Activated T-helper 1 cell treated with anti-CD3 and anti-CD28 coated beads, Interleukin-12 subunit alpha, Interleukin-12 subunit beta, Interleukin-2, Interleukin-4 antibody, amounts not matched to agents 30 ng/mL and 10 ng/mL and 1 ng/mL, durations not matched to agents 14 hours and 24 hours and 36 hours (primary cell): Measurements from ENCODE around the gene ITPA. TPM values are rescaled to one million over a fixed set of nuclear protein-coding genes. Genes with fewer than 3 reads are reported as not detected.

Experiments used
- DNase-seq: peaks from one replicate; pipeline ENCODE4 v3.0.0; 2021; ENCODE audit warnings: low spot score
- H3K27ac Mint-ChIP-seq: one replicate; pipeline ENCODE4 v1.8.0; 2021; ENCODE audit warnings: mild to moderate bottlenecking, mixed read lengths
- H3K27me3 Mint-ChIP-seq: one replicate; pipeline ENCODE4 v1.8.0; 2022; ENCODE audit warnings: mild to moderate bottlenecking, moderate library complexity, mixed read lengths; ENCODE audit not compliant: insufficient read depth
- H3K36me3 Mint-ChIP-seq: one replicate; pipeline ENCODE4 v1.8.0; 2021; ENCODE audit warnings: low read depth, mixed read lengths
- H3K4me1 Mint-ChIP-seq: one replicate; pipeline ENCODE4 v1.8.0; 2021; ENCODE audit warnings: low read depth, mixed read lengths
- H3K4me3 Mint-ChIP-seq: one replicate; pipeline ENCODE4 v1.8.0; 2021; ENCODE audit warnings: mild to moderate bottlenecking, moderate library complexity, mixed read lengths
- H3K9me3 Mint-ChIP-seq: one replicate; pipeline ENCODE4 v1.8.0; 2021; ENCODE audit warnings: mixed read lengths
- intact Hi-C: fragments of 100-400 bp; cut with micrococcal nuclease; formaldehyde crosslinking; loops from one replicate; pipeline ENCODE4 v1.15.1; 2024
- total RNA-seq: library from RNA; stranded (reverse); gene quantifications from 2 replicates; pipeline ENCODE4 v1.2.3, GENCODE V29; 2022

Gene ITPA
- total RNA-seq, 1 donor from 2014 or later = 96.0 TPM

DNA sequence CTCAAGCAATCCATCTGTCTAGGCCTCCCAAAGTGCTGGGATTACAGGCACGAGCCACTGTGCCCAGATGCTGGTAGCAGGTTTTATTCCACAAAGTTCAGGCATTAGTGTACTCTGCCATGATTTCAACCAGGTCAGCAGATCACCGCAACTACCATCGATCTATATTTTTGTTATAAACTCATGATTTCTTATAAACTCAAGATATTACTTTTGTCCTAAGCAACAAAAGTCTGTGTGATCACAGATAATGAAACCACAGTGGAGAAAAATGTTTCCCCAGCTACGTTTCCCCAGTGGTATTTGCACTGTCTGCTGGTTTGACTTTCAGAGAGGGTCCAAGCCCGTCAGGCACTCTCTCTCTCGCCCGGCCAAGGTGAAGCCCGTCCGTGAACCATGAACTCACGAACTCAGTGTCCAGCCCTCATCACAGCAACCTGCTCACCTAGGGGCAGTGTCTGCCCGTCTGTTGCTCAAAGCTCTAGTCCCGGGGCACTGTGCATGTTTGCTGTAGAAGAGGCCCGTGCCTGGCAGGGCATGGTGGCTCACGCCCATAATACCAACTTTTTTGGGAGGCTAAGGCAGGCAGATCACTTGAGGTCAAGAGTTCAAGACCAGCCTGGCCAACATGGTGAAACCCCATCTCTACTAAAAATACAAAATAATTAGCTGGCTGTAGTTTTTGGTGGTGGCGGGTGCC lies 22.7 kb downstream of the ITPA start:
- DNase-seq = no peak
- Mint-ChIP-seq H3K9me3 (no peaks in the 10 kb centered on the region), H3K27me3 (peaks cover 11% of the 10 kb centered on the region), H3K36me3 (no peaks in the 10 kb centered on the region), H3K4me3 (no peak overlapping the region), H3K27ac (no peak overlapping the region), H3K4me1 (no peaks in the 10 kb centered on the region)
- intact Hi-C loops = no loop called here

DNA sequence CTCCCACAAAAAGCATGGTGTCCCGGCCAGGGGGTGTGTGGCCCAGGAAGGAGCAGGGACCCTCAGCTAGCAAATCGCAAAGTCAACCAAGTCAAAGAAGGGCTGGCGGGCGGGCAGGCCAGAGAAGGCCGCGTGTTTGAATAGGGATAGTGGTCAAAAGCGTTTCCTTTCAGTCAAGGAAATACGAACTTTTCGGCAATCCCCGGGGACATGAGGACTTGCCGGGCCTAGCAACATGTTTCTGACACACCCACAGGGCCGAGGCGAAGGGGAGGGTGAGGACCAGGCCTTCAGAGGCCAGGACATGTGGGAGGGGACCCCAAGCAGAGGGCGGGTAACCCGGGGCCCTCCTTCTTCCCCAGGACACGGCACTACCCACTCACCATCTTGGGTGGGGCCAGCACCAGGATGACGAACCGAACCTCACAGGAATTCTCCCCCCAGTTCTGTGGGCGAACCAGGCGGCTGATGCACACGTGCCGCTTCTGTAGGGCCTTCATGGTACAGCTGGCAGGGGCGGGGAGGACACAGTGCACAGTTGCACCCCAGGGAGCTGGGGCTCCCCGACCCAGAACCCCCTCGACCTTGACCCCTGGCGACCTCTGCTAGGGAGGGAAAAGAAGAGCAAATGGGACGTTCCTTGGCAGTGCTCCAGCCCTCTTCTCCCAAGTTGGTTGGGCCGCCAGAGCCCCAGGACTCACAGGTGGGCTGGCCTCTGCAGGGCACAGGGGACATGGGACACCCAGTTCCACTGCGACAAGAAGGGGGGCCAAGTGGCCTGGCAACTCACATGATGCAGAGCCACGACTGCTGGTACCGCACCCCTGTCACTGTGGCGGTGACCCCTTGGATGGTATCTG lies 24.1 kb downstream of the ITPA start:
- Mint-ChIP-seq H3K27ac (no peak overlapping the region), H3K27me3 (peaks cover 22% of the 10 kb centered on the region), H3K9me3 (no peaks in the 10 kb centered on the region), H3K4me1 (no peaks in the 10 kb centered on the region), H3K36me3 (no peaks in the 10 kb centered on the region), H3K4me3 (no peak overlapping the region)
- no peak for DNase-seq
- intact Hi-C loops = no loop called here

DNA sequence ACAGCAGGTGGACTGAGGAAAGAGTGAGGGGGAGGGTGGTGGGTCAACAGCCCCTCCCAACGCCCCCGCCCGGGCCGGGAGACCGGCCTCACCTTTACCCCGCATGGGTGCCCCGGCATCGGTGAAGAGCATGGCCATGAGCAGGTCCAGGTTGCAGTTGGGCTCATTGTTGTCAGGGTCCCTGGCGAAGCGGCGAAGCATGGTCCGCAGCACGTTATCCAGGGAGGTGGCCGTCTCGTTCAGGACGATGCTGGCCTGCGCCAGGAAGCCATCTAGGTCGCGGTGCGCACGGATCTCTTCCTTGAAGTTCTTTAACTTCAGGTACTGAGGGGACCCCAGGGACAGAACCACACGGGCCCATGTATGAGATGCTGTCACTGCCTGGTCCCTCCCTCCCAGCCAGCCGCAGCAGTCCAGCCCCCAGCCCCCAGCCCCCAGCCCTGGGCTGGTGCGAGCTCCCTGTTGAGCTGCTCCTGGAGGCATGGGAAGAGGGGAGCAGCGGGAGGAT lies 24.7 kb downstream of the ITPA start:
- H3K4me1 Mint-ChIP-seq = no peaks in the 10 kb centered on the region
- no peak overlapping the region for H3K27ac Mint-ChIP-seq
- no peak for DNase-seq
- no peaks in the 10 kb centered on the region for H3K36me3 Mint-ChIP-seq
- H3K27me3 Mint-ChIP-seq = peaks cover 22% of the 10 kb centered on the region
- intact Hi-C loops = no loop called here
- no peak overlapping the region for H3K4me3 Mint-ChIP-seq
- H3K9me3 Mint-ChIP-seq = no peaks in the 10 kb centered on the region

DNA sequence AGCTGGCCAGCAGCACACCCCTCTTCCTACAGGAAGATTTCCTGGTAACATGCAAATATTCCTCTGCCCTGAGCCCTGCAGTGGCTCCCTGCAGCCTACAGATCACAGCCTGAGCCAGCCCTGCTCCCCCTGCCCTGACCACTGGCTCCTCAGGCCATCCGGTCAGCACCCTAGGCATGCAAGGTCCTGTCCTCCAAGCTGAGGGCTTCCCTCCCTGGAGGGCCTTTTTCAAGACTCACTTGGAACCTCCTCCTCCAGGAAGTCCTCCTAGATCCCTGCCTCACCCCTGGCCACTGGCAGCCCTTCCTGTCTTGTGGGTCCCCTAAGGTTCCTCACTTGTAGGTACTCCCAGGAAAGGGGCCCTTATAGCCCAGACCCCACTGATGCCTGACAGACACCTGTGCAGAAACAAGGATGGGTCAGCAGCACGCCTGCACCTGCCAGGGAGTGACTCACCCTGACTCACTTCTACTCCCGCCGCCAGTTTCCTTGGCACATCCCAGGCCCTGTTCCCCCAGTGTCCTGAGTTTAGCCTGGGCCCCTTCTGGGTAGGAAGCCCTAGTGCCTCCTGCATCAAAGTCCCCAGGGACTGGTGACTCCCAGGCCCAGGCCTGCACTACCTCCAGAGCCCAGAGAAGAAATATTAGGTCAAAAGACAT lies 26.5 kb downstream of the ITPA start:
- no peak overlapping the region for H3K4me3 Mint-ChIP-seq
- H3K4me1 Mint-ChIP-seq = peaks cover 8% of the 10 kb centered on the region
- no peaks in the 10 kb centered on the region for H3K9me3 Mint-ChIP-seq
- no peak overlapping the region for H3K27ac Mint-ChIP-seq
- H3K36me3 Mint-ChIP-seq = no peaks in the 10 kb centered on the region
- intact Hi-C loops = no loop called here
- H3K27me3 Mint-ChIP-seq = peaks cover 36% of the 10 kb centered on the region
- DNase-seq = no peak

DNA sequence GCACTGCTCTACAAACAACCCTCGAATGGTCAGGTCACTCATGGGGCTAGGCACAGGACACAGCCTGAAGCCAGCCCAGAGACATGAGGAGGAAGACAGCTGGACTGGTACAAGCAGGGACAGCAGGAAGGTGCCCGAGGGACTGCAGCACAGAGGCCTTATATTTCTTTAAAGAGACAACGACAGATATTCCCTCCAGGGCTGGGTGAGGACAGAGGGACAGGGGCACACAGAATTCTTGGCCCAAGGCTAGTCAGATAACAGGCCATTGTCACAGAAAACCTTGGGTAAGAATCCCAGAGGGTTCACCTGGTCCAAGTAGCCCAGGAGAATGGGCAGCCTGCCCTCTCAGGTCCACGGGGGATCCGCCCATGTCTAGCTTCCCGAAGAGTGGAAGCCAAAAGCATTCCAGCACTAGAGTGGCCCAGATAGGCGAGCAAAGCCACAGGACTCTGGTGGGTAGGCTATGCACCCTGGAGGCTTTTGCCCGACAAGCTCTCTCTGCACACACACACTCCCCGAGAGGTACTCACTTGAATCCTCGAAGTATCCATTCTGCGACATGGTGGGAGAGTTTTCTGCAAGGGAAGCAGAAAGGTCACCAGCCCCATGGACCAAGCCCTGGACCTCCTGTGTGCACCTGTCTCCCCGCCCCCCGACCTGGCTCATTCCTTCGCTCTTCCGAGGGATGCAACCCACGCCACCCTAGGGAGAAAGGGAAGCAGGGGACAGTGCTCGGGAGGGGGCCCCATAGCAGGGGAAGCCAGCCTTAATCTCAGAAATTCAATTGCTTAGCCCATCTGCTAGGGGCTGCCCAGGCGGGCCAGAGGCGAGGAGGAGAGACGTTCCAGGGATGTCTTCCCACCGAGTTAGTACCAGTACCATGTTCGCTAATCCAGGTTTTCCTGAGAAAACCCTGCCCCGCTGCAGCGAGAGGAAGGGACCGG lies 28.0 kb downstream of the ITPA start:
- Mint-ChIP-seq H3K4me1 (peaks cover 8% of the 10 kb centered on the region), H3K4me3 (peak overlapping the region; percentile 52), H3K9me3 (no peaks in the 10 kb centered on the region), H3K27me3 (peaks cover 48% of the 10 kb centered on the region), H3K27ac (no peak overlapping the region), H3K36me3 (no peaks in the 10 kb centered on the region)
- intact Hi-C loops = no loop called here
- no peak for DNase-seq

DNA sequence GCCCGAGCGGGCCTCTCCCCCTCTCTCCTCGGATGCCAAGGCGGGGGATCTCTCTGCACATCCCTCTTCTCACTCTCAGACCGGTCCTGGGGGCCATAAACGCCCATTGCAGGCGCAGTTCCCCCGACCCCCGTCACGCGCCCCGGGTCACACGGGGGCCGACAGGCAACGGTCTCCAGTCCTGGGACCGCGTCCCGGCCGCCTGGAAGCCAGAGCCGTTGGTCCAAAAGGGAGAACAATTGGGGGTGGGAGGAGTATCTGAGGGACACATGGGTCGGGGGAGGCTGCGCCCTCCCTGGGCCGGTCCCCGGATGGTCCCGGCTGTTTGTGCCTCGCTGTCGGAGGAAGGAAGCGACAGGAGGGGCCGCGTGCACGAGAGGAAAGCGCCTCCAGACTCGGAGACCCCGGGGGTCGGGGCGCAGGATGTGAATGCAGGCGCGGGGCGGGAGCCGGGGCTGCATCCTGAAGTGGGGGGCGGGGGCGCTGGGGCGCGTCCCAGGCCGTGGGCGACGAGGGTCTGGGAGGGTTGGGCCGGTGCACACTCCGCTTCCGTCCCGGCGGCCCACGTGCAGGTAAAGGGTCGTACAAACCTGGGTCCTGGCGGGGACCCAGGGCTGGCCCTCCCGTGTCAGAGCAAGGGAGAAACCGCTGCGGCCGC lies 28.8 kb downstream of the ITPA start:
- H3K27me3 Mint-ChIP-seq = peaks cover 53% of the 10 kb centered on the region
- no peaks in the 10 kb centered on the region for H3K9me3 Mint-ChIP-seq
- DNase-seq = no peak
- no peaks in the 10 kb centered on the region for H3K36me3 Mint-ChIP-seq
- peaks cover 8% of the 10 kb centered on the region for H3K4me1 Mint-ChIP-seq
- H3K4me3 Mint-ChIP-seq = peak overlapping the region; percentile 83
- intact Hi-C loops = loop anchor here (2.0 kb wide), 1 partner anchor 63 kb away; no protein-coding TSS in a partner anchor
- H3K27ac Mint-ChIP-seq = no peak overlapping the region

DNA sequence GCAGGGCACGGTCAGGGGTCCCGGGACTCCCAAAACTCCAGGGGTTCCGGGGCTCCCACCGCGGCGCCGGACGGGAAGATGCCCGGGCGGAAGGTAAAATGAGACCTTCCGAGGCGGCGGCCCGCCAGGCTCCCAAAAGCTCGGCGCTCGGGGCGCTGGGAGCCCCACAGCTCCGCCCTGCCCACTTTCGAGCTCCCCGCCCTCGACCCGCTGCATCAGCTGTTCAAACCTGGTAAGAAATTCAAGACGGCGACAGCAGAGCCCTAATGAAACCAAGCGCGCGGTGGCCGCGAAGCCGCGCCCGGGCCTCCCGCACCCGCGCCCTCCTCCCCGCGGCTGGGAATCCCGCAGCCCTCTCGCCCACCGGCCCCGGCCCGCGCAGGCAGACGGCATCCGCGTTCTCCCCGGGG lies 29.3 kb downstream of the ITPA start:
- H3K36me3 Mint-ChIP-seq = no peaks in the 10 kb centered on the region
- H3K27me3 Mint-ChIP-seq = peaks cover 54% of the 10 kb centered on the region
- intact Hi-C loops = loop anchor here (2.0 kb wide), 1 partner anchor 64 kb away; no protein-coding TSS in a partner anchor
- no peak overlapping the region for H3K27ac Mint-ChIP-seq
- peak; percentile 38 for DNase-seq
- H3K4me3 Mint-ChIP-seq = peak overlapping the region; percentile 83
- H3K4me1 Mint-ChIP-seq = peaks cover 8% of the 10 kb centered on the region
- no peaks in the 10 kb centered on the region for H3K9me3 Mint-ChIP-seq

DNA sequence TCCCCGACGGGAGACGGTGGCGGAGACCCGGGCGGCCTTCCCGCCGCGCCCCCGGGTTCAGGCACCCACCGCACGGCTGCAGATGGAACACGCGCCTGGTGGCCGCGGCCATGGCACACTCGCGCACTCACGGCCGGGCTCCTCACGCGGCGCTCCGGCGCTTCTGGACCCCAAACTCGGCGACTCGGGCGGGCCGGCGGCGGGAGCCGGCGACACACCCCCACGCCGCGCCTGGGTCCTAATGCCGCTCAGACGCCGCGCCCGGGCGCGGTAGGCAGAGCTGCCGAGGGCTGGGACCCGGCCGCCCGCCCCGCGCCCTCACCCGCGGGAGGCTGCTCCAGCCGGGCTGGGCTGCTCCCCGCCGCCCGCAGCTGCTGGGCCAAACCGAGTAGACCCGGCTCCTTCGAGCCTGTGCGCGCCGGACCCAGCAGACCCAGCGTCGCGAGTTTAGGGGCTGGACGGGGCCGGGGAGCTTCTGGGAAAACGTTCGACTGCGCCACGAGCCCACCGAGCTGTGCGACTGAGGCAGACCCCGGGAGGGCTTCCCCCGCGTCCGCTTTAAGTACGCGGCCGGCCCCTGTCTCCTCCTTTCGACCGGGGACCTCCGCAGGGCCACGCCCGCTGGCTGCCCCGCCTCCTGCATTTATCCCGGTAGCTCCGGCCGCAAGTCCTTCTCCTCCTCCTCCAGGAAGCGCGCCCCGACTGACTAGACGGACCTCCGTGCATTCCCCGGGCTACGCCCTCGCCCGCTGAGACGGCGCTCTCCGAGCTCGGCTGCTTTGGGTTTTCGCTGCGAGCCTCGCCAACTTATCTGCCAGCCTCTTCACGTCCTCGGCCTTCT lies 29.9 kb downstream of the ITPA start, which contains the start of gene SLC4A11:
TSS of gene SLC4A11 (minus strand) at position 165 of the 841 bp plus-strand sequence. CDS start at position 112, 53 bp downstream.
- intact Hi-C loops = loop anchor here (2.0 kb wide), 1 partner anchor 64 kb away; no protein-coding TSS in a partner anchor
- H3K4me1 Mint-ChIP-seq = peaks cover 8% of the 10 kb centered on the region
- no peaks in the 10 kb centered on the region for H3K36me3 Mint-ChIP-seq
- peak within 1 kb of the TSS; percentile 74 for H3K27ac Mint-ChIP-seq
- H3K9me3 Mint-ChIP-seq = no peaks in the 10 kb centered on the region
- peaks cover 60% of the 10 kb centered on the region for H3K27me3 Mint-ChIP-seq
- H3K4me3 Mint-ChIP-seq = peak within 1 kb of the TSS; percentile 91
- DNase-seq = peak; percentile 27

DNA sequence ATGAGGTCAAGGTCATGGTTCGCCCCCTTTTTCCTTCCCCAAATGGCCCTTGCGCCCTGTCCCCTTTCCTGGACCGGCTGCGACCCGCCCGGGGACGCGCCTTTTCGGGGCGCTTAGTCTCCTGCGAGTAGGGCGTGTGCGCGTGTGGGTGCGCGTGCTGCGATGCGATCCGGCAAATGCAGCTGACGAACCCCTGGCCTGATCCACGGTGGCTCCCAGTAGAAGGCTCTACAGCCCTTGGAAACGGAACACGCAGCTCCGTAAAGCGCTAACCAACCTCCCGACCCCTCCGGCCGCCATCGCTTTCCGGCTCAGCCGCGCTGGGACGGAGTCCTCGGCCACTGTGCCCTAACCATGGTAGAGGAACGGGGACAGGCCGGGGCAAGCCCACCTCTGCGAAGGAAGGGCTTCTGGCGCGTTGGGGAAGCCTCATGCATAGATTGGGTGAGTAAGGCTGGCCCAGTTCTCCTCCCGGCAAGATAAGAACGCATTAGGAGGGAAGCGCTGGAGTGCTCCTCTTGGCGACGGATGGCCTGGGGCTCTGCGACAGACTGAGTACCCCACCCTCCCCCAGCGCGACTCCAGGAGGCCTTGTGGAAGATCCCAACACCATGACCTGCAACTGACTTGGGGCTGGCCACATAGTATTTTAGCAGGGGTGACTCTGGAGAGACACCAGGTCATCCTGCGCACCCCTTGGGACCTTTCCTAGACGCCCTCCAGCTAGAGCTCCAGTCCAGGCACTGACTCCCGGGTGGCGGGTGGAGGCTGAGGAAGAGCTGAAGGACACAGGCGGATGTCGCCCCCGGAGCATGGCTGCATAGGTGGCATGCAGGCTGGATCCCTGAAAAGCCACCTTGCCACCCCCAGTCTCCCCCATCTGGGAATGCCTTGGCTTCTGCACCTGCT lies 30.8 kb downstream of the ITPA start:
- Mint-ChIP-seq H3K9me3 (no peaks in the 10 kb centered on the region), H3K4me3 (peak overlapping the region; percentile 91), H3K4me1 (peaks cover 8% of the 10 kb centered on the region), H3K36me3 (no peaks in the 10 kb centered on the region), H3K27me3 (peaks cover 67% of the 10 kb centered on the region), H3K27ac (peak overlapping the region; percentile 74)
- DNase-seq = no peak
- intact Hi-C loops = loop anchor here (2.0 kb wide), 1 partner anchor 65 kb away; no protein-coding TSS in a partner anchor

DNA sequence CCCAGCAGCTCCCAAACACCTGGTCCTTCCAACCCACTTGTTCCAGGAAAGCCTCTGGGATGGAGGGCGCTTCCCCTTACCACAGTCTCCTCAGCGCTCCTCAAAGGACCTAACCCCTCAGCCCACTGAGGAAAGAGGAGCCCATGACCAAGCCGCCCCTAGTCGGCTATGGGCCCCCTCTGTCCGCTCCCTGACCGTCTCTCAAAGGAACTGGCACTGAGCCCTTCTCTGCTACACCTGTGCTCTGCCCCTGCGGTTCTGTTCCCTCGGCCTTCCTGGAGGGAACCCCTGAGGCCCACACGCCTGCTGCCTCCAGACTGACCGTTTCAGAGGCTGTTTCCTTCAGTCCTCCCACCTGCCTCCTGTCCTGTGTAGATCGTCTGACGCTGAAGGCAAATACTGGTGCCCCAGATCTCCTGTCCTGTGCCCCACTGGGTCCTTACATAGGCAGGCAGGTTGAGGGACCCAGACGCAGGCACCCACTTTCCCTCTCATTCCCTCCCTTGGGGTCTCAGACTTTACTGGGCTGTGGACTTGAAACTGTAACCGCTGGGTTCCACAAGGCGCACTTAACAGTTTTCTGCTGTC lies 31.6 kb downstream of the ITPA start:
- Mint-ChIP-seq H3K4me1 (peaks cover 8% of the 10 kb centered on the region), H3K27me3 (peaks cover 67% of the 10 kb centered on the region), H3K4me3 (peak overlapping the region; percentile 65), H3K27ac (no peak overlapping the region), H3K36me3 (no peaks in the 10 kb centered on the region), H3K9me3 (no peaks in the 10 kb centered on the region)
- intact Hi-C loops = no loop called here
- DNase-seq = no peak
